ENCODE data around the gene HAUS8. TPM values are rescaled to one million over a fixed set of nuclear protein-coding genes. Genes with fewer than 3 reads are reported as not detected.

The HAUS8 gene
- total and polyA plus RNA-seq, 2 donors (not counting 1 experiment from before 2014, with no cell fraction given): 17.6 to 24.9 TPM

GRCh38 chr19:17005000-17005399, 70.3 kb downstream of the HAUS8 start:
- peaks cover 0 to 3% (median 2%) of the 10 kb centered on the region in 4 experiments for H3K27me3 ChIP-seq (replicated peaks in 1 of 4; ENCODE audit: control extremely low read depth in 1 of 4, control insufficient read depth in 3 of 4, insufficient read depth in 4 of 4, low read length in 3 of 4)
- H3K27ac ChIP-seq (ENCODE audit: low read length in 2 of 2): no peak overlapping the region
- H3K4me1 ChIP-seq (ENCODE audit: control insufficient read depth in 2 of 2, insufficient read depth in 2 of 2, low read length in 2 of 2): peaks cover 13 to 16% of the 10 kb centered on the region in 2 donors
- no peaks in the 10 kb centered on the region for H3K36me3 ChIP-seq (replicated peaks in 1 of 2; ENCODE audit: control extremely low read depth in 1 of 2, control insufficient read depth in 1 of 2, extremely low read depth in 1 of 2, insufficient read depth in 2 of 2, low read length in 1 of 2)
- ATAC-seq (ENCODE audit: low read depth) (no peak), DNase-seq (no peak)
- H3K4me1 Mint-ChIP-seq: peaks cover 17% of the 10 kb centered on the region
- no peak overlapping the region for H3K9ac ChIP-seq (ENCODE audit: low read length)
- H3K9me3 Mint-ChIP-seq (ENCODE audit: insufficient read depth): no peaks in the 10 kb centered on the region
- no peaks in the 10 kb centered on the region for H4K20me1 ChIP-seq (ENCODE audit: control insufficient read depth, insufficient read depth, low read length, poor library complexity, severe bottlenecking)
- 76% methylated on average over 3 of the region's 3 CpGs for WGBS (ENCODE audit: insufficient coverage)
- no peak overlapping the region for H3K4me3 ChIP-seq (ENCODE audit: control extremely low read depth in 1 of 5, extremely low read depth in 1 of 5, insufficient read depth in 1 of 5, low read depth in 2 of 5, low read length in 4 of 5)
- no peak overlapping the region for H3K4me2 ChIP-seq (replicated peaks; ENCODE audit: low read depth, low read length, poor library complexity, severe bottlenecking)
- H3K27ac Mint-ChIP-seq: no peak overlapping the region
- TF ChIP-seq CTCF (IDR thresholded peaks at IDR 0.05) (no peak), EZH2 (IDR thresholded peaks at IDR 0.05; ENCODE audit: borderline replicate concordance, insufficient read depth, low read depth, low read length, poor library complexity, severe bottlenecking) (no peak)
- H3K4me3 Mint-ChIP-seq: no peak overlapping the region
- CTCF ChIA-PET: no interaction called here
- peaks cover 0 to 6% (median 0%) of the 10 kb centered on the region in 3 donors for H3K9me3 ChIP-seq (ENCODE audit: control extremely low read depth in 1 of 3, control insufficient read depth in 2 of 3, insufficient read depth in 1 of 3, low read length in 2 of 3)
- POLR2A ChIA-PET: no interaction called here
- no peaks in the 10 kb centered on the region for H3K79me2 ChIP-seq (ENCODE audit: control insufficient read depth, insufficient read depth, low read length)
- intact Hi-C loops (cut with micrococcal nuclease): no loop called here
- H2AFZ ChIP-seq (ENCODE audit: insufficient read depth, low read depth, low read length, poor library complexity, severe bottlenecking): no peak overlapping the region
- peaks cover 4% of the 10 kb centered on the region for H3K27me3 Mint-ChIP-seq

GRCh38 chr19:17004386-17004785, 70.9 kb downstream of the HAUS8 start:
- TF ChIP-seq EZH2 (IDR thresholded peaks at IDR 0.05; ENCODE audit: borderline replicate concordance, insufficient read depth, low read depth, low read length, poor library complexity, severe bottlenecking): no peak
- no peak for TF ChIP-seq CTCF (IDR thresholded peaks at IDR 0.05)
- intact Hi-C loops (cut with micrococcal nuclease): no loop called here
- no peak overlapping the region for H3K27ac Mint-ChIP-seq

More at GRCh38 chr19:17004386-17004785, 70.9 kb downstream of the HAUS8 start:
- H3K4me1 Mint-ChIP-seq: peaks cover 17% of the 10 kb centered on the region
- CTCF ChIA-PET: no interaction called here
- 92% methylated on average over 13 of the region's 15 CpGs for WGBS (ENCODE audit: insufficient coverage)
- H3K4me3 Mint-ChIP-seq: no peak overlapping the region
- POLR2A ChIA-PET: no interaction called here
- no peak overlapping the region for H3K4me3 ChIP-seq (ENCODE audit: control extremely low read depth in 1 of 5, extremely low read depth in 1 of 5, insufficient read depth in 1 of 5, low read depth in 2 of 5, low read length in 4 of 5)
- no peak overlapping the region for H3K4me2 ChIP-seq (replicated peaks; ENCODE audit: low read depth, low read length, poor library complexity, severe bottlenecking)
- H3K36me3 ChIP-seq (replicated peaks in 1 of 2; ENCODE audit: control extremely low read depth in 1 of 2, control insufficient read depth in 1 of 2, extremely low read depth in 1 of 2, insufficient read depth in 2 of 2, low read length in 1 of 2): no peaks in the 10 kb centered on the region
- no peaks in the 10 kb centered on the region for H3K9me3 Mint-ChIP-seq (ENCODE audit: insufficient read depth)
- no peak overlapping the region for H3K9ac ChIP-seq (ENCODE audit: low read length)
- H2AFZ ChIP-seq (ENCODE audit: insufficient read depth, low read depth, low read length, poor library complexity, severe bottlenecking): no peak overlapping the region
- ATAC-seq (ENCODE audit: low read depth) (no peak), DNase-seq (no peak)
- H3K27ac ChIP-seq (ENCODE audit: low read length in 2 of 2): no peak overlapping the region
- peaks cover 13 to 16% of the 10 kb centered on the region in 2 donors for H3K4me1 ChIP-seq (ENCODE audit: control insufficient read depth in 2 of 2, insufficient read depth in 2 of 2, low read length in 2 of 2)
- H3K79me2 ChIP-seq (ENCODE audit: control insufficient read depth, insufficient read depth, low read length): no peaks in the 10 kb centered on the region
- H4K20me1 ChIP-seq (ENCODE audit: control insufficient read depth, insufficient read depth, low read length, poor library complexity, severe bottlenecking): no peaks in the 10 kb centered on the region
- peaks cover 4% of the 10 kb centered on the region for H3K27me3 Mint-ChIP-seq
- peaks cover 0 to 3% (median 2%) of the 10 kb centered on the region in 4 experiments for H3K27me3 ChIP-seq (replicated peaks in 1 of 4; ENCODE audit: control extremely low read depth in 1 of 4, control insufficient read depth in 3 of 4, insufficient read depth in 4 of 4, low read length in 3 of 4)
- H3K9me3 ChIP-seq (ENCODE audit: control extremely low read depth in 1 of 3, control insufficient read depth in 2 of 3, insufficient read depth in 1 of 3, low read length in 2 of 3): peaks cover 0 to 5% (median 0%) of the 10 kb centered on the region in 3 donors
